ENCODE results near the gene ADCY10.

DNA sequence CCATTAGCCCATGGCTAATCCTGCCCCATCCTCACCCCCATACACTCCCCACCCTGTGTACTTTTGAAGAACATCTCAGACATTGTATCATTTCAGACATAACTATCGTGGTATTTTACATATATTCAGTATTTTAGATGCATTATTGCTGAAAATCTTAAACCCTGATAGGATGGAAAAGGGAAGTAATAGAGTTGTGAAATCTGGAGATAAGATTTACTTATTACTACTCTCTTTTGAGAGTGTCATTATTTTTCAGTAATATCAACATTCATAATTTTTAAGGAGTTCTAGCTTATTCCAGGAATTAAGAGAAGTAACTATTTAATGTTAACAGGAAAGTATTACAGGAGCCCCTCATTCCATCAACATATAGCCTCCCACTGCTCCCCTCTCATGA is 34.4 kb downstream of the ADCY10 start:
- TF ChIP-seq, protein P1, sequence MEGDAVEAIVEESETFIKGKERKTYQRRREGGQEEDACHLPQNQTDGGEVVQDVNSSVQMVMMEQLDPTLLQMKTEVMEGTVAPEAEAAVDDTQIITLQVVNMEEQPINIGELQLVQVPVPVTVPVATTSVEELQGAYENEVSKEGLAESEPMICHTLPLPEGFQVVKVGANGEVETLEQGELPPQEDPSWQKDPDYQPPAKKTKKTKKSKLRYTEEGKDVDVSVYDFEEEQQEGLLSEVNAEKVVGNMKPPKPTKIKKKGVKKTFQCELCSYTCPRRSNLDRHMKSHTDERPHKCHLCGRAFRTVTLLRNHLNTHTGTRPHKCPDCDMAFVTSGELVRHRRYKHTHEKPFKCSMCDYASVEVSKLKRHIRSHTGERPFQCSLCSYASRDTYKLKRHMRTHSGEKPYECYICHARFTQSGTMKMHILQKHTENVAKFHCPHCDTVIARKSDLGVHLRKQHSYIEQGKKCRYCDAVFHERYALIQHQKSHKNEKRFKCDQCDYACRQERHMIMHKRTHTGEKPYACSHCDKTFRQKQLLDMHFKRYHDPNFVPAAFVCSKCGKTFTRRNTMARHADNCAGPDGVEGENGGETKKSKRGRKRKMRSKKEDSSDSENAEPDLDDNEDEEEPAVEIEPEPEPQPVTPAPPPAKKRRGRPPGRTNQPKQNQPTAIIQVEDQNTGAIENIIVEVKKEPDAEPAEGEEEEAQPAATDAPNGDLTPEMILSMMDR (IDR thresholded peaks at IDR 0.05; ENCODE audit: insufficient read depth, low read length) = no peak
- no peak for TF ChIP-seq POLR2AphosphoS5 (IDR thresholded peaks at IDR 0.05; ENCODE audit: low read depth)
- TF ChIP-seq, protein P2, sequence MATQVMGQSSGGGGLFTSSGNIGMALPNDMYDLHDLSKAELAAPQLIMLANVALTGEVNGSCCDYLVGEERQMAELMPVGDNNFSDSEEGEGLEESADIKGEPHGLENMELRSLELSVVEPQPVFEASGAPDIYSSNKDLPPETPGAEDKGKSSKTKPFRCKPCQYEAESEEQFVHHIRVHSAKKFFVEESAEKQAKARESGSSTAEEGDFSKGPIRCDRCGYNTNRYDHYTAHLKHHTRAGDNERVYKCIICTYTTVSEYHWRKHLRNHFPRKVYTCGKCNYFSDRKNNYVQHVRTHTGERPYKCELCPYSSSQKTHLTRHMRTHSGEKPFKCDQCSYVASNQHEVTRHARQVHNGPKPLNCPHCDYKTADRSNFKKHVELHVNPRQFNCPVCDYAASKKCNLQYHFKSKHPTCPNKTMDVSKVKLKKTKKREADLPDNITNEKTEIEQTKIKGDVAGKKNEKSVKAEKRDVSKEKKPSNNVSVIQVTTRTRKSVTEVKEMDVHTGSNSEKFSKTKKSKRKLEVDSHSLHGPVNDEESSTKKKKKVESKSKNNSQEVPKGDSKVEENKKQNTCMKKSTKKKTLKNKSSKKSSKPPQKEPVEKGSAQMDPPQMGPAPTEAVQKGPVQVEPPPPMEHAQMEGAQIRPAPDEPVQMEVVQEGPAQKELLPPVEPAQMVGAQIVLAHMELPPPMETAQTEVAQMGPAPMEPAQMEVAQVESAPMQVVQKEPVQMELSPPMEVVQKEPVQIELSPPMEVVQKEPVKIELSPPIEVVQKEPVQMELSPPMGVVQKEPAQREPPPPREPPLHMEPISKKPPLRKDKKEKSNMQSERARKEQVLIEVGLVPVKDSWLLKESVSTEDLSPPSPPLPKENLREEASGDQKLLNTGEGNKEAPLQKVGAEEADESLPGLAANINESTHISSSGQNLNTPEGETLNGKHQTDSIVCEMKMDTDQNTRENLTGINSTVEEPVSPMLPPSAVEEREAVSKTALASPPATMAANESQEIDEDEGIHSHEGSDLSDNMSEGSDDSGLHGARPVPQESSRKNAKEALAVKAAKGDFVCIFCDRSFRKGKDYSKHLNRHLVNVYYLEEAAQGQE (IDR thresholded peaks at IDR 0.05; ENCODE audit: insufficient replicate concordance, low read depth) = no peak

Measured in HL-60 (cell line).